Astrocyte of the spinal cord (primary cell): ENCODE results near the gene TGIF2.
"Not testable (repeated sequence)": the region's sequence is repeated elsewhere in the genome, so short reads cannot be mapped to it uniquely, and the experiment has no call there.

Experiments used
- DNase-seq: peaks from one replicate; pipeline ENCODE4 v3.0.0; 2011; ENCODE audit warnings: low read depth, low spot score
- H3K4me3 ChIP-seq: 2 replicates; pipeline ENCODE4 v1.5.1; 2011; ENCODE audit warnings: low read depth, mild to moderate bottlenecking, low read length, moderate library complexity
- CTCF ChIP-seq: IDR thresholded peaks from 2 replicates; pipeline ENCODE4 v1.5.1; 2012; ENCODE audit warnings: low read depth, mild to moderate bottlenecking, low read length, inconsistent platforms
- in situ Hi-C: cut with HindIII; loops from 2 replicates; pipeline ENCODE4 v1.10.0; 2017; ENCODE audit warnings: low sequenced_read_pairs

TGIF2 gene

GRCh38 chr20:36629719-36630681 is 56.6 kb downstream of the TGIF2 start:
- DNase-seq: no peak
- in situ Hi-C loops: no loop called here
- TF ChIP-seq CTCF: no peak
- no peak overlapping the region for H3K4me3 ChIP-seq

GRCh38 chr20:36631646-36632045 is 58.2 kb downstream of the TGIF2 start:
- in situ Hi-C loops: no loop called here
- no peak overlapping the region for H3K4me3 ChIP-seq
- no peak for TF ChIP-seq CTCF
- DNase-seq: no peak

GRCh38 chr20:36632147-36632486 is 58.7 kb downstream of the TGIF2 start:
- no peak for DNase-seq
- in situ Hi-C loops: no loop called here
- TF ChIP-seq CTCF: no peak
- no peak overlapping the region for H3K4me3 ChIP-seq

GRCh38 chr20:36632487-36633284 is 59.3 kb downstream of the TGIF2 start:
- no peak for DNase-seq
- no peak for TF ChIP-seq CTCF
- in situ Hi-C loops: no loop called here
- H3K4me3 ChIP-seq: no peak overlapping the region

- no peak overlapping the region for H3K4me3 ChIP-seq
- DNase-seq: no peak
- in situ Hi-C loops: no loop called here
- TF ChIP-seq CTCF: no peak
Observed at GRCh38 chr20:36633285-36633772, 59.9 kb downstream of the TGIF2 start.

GRCh38 chr20:36634342-36634741 is 60.9 kb downstream of the TGIF2 start:
- no peak for DNase-seq
- H3K4me3 ChIP-seq: no peak overlapping the region
- no peak for TF ChIP-seq CTCF
- in situ Hi-C loops: no loop called here

GRCh38 chr20:36638876-36639400 is 65.5 kb downstream of the TGIF2 start:
- in situ Hi-C loops, H3K4me3 ChIP-seq, DNase-seq: not testable (repeated sequence)
